Activated CD4-positive, alpha-beta T cell treated with anti-CD3 and anti-CD28 coated beads for 48 hours (primary cell): Measurements from ENCODE around the gene SYNPO2.

Experiments
- DNase-seq: peaks from one replicate; pipeline ENCODE4 v3.0.0-alpha.2; 2020

The SYNPO2 gene

GRCh38 chr4:119082661-119083060 is 194.0 kb downstream of the SYNPO2 start:
- DNase-seq: no peak

DNA sequence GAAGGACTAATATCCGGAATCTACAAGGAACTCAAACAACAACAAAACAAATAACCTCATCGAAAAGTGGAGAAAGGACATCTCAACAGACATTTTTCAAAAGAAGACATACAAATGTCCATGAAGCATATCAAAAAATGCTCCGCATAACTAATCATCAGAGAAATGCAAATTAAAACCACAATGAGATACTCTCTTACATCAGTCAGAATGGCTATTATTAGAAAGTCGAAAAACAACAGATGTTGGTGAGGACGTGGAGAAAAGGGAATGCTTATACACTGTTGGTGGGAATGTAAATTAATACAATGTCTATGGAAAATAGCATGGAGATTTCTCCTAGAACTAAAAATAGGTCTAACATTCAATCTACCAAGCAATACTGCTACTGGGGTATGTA is 195.9 kb downstream of the SYNPO2 start:
- no peak for DNase-seq

DNA sequence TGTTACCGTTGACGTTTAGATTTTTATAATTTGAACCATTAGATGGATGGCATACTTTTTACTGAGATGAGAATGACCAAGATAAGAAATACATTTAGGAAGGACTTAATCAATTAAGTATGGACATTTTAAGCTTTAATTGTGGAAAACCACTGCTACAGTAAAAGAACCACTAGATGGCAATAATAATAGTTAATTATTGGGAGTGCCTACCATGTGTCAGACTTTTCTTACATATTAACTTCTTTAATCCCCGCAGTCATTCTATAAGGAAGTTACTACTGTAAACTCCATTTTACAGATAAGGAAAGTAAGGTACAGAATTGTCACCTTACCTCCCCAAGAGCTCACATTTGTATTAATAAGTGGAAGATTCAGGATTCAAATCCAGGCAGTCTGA is 198.5 kb downstream of the SYNPO2 start:
- no peak for DNase-seq

- no peak for DNase-seq
Observed at GRCh38 chr4:119087656-119088055, 199.0 kb downstream of the SYNPO2 start.

DNA sequence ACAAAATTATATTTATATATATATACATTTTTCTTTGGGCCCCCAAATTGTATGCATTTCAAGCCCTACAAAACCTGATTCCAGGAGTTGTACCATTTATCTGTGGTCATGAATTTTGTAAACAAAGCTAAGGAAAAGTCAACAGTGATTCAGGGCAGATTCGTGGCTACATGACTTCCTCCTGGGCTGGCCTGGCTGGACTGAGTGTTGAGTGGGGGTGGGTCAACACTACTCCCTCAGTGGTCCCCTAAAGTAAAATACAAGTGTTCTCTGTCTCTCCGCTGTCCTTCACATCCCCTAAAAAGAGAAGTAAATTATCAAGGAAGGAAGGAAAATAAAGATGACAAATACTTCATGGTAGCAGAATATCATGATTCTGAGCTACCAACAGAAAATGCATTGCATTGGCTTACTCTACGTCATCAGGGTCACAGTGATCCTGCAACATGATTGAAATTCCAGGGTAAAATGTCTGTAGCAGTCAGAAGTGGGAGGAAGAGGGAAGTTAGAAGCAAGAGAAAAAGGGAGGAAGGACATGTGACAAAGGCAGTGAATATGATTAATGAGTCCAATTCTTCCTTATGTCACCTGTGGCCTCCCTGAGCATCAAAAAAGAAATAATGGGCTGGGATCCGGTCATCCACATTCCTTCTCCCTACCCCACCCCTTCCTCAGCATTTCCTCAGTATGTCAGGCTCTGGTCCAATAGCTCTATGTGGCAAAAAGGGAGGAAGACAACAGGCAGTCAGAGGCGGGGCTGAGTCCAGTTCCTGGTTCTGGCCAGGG is 204.6 kb downstream of the SYNPO2 start:
- no peak for DNase-seq

GRCh38 chr4:119097282-119097900 is 208.7 kb downstream of the SYNPO2 start:
- DNase-seq: no peak

GRCh38 chr4:119098306-119098705 is 209.7 kb downstream of the SYNPO2 start:
- DNase-seq: no peak

GRCh38 chr4:119099227-119099810 is 210.7 kb downstream of the SYNPO2 start:
- no peak for DNase-seq

DNA sequence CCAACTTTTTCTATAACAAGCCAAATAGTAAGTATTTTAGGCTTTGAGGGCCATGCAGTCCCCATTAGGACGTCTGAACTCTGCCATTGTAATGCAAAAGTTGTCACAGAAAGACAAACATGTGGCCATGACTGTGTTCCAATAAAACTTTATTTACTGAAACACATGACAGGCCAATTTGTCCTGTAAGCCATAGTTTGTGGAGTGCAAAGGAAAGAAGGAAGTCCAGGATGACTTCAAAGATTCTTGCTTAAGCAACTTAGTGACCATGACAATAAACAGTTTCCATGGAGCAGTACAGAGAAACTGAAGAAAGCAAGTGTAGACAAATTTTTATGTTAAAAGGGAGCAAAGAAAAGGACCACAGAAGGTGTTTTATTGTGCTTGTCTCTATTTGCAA is 212.0 kb downstream of the SYNPO2 start:
- no peak for DNase-seq

GRCh38 chr4:119103263-119103662 is 214.6 kb downstream of the SYNPO2 start:
- no peak for DNase-seq

GRCh38 chr4:119104644-119105273 is 216.1 kb downstream of the SYNPO2 start:
- DNase-seq: no peak

GRCh38 chr4:119105605-119106004 is 217.0 kb downstream of the SYNPO2 start:
- DNase-seq: no peak

- DNase-seq: no peak
Observed at GRCh38 chr4:119106036-119107000, 217.7 kb downstream of the SYNPO2 start.

- DNase-seq: no peak
Observed at GRCh38 chr4:119110121-119110520, 221.5 kb downstream of the SYNPO2 start.
